Endothelial cell of umbilical vein (primary cell): Measurements from ENCODE around the gene PDZD4. TPM values are rescaled to one million over a fixed set of nuclear protein-coding genes. Genes with fewer than 3 reads are reported as not detected.

Experiments
- BruUV-seq: library from RNA; stranded (reverse); fragments of 400-500 nt; replicated peaks from 2 replicates; lab custom pipeline; 2021; lab: Mats Ljungman, UMichigan
- CTCF ChIA-PET: fragments of 300-600, 350-600 bp; sonication (Branson Sonifier 250); formaldehyde crosslinking; loops from one replicate; lab custom pipeline; 2021; ENCODE audit warnings: antibody characterized with exemption, inconsistent platforms; lab: Charles Lee
- POLR2A ChIA-PET: fragments of 300-600, 350-600 bp; sonication (Branson Sonifier 250); formaldehyde crosslinking; loops from one replicate; lab custom pipeline; 2021; ENCODE audit warnings: antibody characterized with exemption, inconsistent platforms; lab: Charles Lee
- DNase-seq: peaks from one replicate; pipeline ENCODE4 v3.0.0-alpha.2; 2011; ENCODE audit warnings: low read depth, low spot score
- FAIRE-seq: peaks from 2 replicates; lab custom pipeline; 2011; peaks lifted over from hg19 to GRCh38; lab: Jason Lieb, UNC
- H2AFZ ChIP-seq: 2 replicates; pipeline ENCODE4 v1.6.0; 2012; ENCODE audit warnings: low read depth, low read length, control low read depth, inconsistent platforms
- H3K27ac ChIP-seq: 2 replicates; pipeline ENCODE4 v1.5.1; 2011; ENCODE audit warnings: low read depth, mild to moderate bottlenecking, control low read depth, low read length, moderate library complexity; ENCODE audit not compliant: insufficient read depth
- H3K27me3 ChIP-seq, 2 experiments: 2 replicates each; pipeline versions ENCODE4 v1.6.0 to v1.6.1; 2011; ENCODE audit warnings: low read length in 2 of 2, mixed read lengths in 1 of 2; ENCODE audit not compliant: control insufficient read depth in 2 of 2, insufficient read depth in 2 of 2
- H3K36me3 ChIP-seq, 2 experiments: 2 replicates in 1 of 2; 3 replicates in 1 of 2; pipeline ENCODE4 v1.5.1; 2011; ENCODE audit warnings: low read length in 2 of 2, mild to moderate bottlenecking in 1 of 2, moderate library complexity in 1 of 2; ENCODE audit not compliant: control insufficient read depth in 2 of 2, insufficient read depth in 2 of 2; ENCODE audit errors: extremely low read depth in 1 of 2
- H3K4me1 ChIP-seq: 3 replicates; pipeline ENCODE4 v1.5.1; 2011; ENCODE audit warnings: mild to moderate bottlenecking, low read length; ENCODE audit not compliant: control insufficient read depth, insufficient read depth; ENCODE audit errors: extremely low read depth
- H3K4me2 ChIP-seq: 2 replicates; pipeline ENCODE4 v1.6.1; 2011; ENCODE audit warnings: low read length, control low read depth, mixed read lengths; ENCODE audit not compliant: insufficient read depth
- H3K4me3 ChIP-seq, 3 experiments: fragments of 200-600 bp in 1 of 3; sonication (generic), shearing (Covaris generic) in 1 of 3; replicated peaks in 1 of 3; 2 replicates each; pipeline ENCODE4 v1.5.1; 2011 to 2016; ENCODE audit warnings: control low read depth in 3 of 3, low read length in 3 of 3, mild to moderate bottlenecking in 2 of 3, inconsistent platforms in 1 of 3, low read depth in 1 of 3, moderate library complexity in 1 of 3; ENCODE audit not compliant: insufficient read depth in 1 of 3
- H3K79me2 ChIP-seq: 2 replicates; pipeline ENCODE4 v1.6.0; 2012; ENCODE audit warnings: low read length, inconsistent platforms; ENCODE audit not compliant: control insufficient read depth, insufficient read depth
- H3K9ac ChIP-seq: replicated peaks from 2 replicates; pipeline ENCODE3; 2011; ENCODE audit warnings: low read length, control low read depth; ENCODE audit not compliant: insufficient read depth; ENCODE audit errors: extremely low read depth
- H3K9me1 ChIP-seq: replicated peaks from 3 replicates; pipeline ENCODE4 v1.6.0; 2011; ENCODE audit warnings: mild to moderate bottlenecking, low read length; ENCODE audit not compliant: control insufficient read depth, insufficient read depth; ENCODE audit errors: extremely low read depth
- H3K9me3 ChIP-seq: replicated peaks from 2 replicates; pipeline ENCODE4 v1.5.1; 2012; ENCODE audit warnings: low read length, inconsistent platforms; ENCODE audit not compliant: control insufficient read depth, insufficient read depth
- H4K20me1 ChIP-seq: replicated peaks from 2 replicates; pipeline ENCODE3; 2011; ENCODE audit warnings: mild to moderate bottlenecking, low read length; ENCODE audit not compliant: control insufficient read depth, insufficient read depth; ENCODE audit errors: extremely low read depth
- EZH2 ChIP-seq: IDR thresholded peaks from 2 replicates; pipeline ENCODE4 v1.6.1; 2012; ENCODE audit warnings: borderline replicate concordance, low read depth, mild to moderate bottlenecking, moderate library complexity, low read length, inconsistent platforms; ENCODE audit not compliant: severe bottlenecking
- FOS ChIP-seq: IDR thresholded peaks from 2 replicates; pipeline ENCODE4 v1.6.1; 2011; ENCODE audit warnings: mild to moderate bottlenecking, low read length, moderate library complexity, borderline replicate concordance; ENCODE audit not compliant: insufficient read depth
- GATA2 ChIP-seq: IDR thresholded peaks from 2 replicates; pipeline ENCODE4 v1.7.0; 2011; ENCODE audit warnings: low read depth, mild to moderate bottlenecking, moderate library complexity, mixed read lengths, low read length; ENCODE audit not compliant: insufficient read length, insufficient read depth
- JUN ChIP-seq: IDR thresholded peaks from 2 replicates; pipeline ENCODE4 v1.6.1; 2011; ENCODE audit warnings: borderline replicate concordance, low read depth; ENCODE audit not compliant: insufficient read length, insufficient read depth
- MYC ChIP-seq: IDR thresholded peaks from one replicate; pipeline ENCODE4 v1.6.1; 2011; ENCODE audit warnings: mild to moderate bottlenecking, low read depth, low read length
- POLR2AphosphoS5 ChIP-seq: IDR thresholded peaks from 2 replicates; pipeline ENCODE4 v1.6.1; 2012; ENCODE audit warnings: low read depth, mild to moderate bottlenecking, control low read depth, low read length, moderate library complexity; ENCODE audit not compliant: insufficient read depth
- dilution Hi-C: fragments of 300-500 bp; cut with MboI; formaldehyde crosslinking; loops from one replicate; pipeline ENCODE4 v1.15.0; 2019; ENCODE audit warnings: low sequenced_read_pairs; ENCODE audit not compliant: extremely low pct_ligation_motif_present
- intact Hi-C: fragments of 100-400 bp; cut with micrococcal nuclease; formaldehyde crosslinking; loops from one replicate; pipeline ENCODE4 v1.10.0; 2022
- polyA plus RNA-seq, 4 experiments: library from polyadenylated mRNA; depleted of rRNA in 3 of 4; stranded (reverse) in 3 of 4; unstranded in 1 of 4; fragments of >200 nt; gene quantifications; 2 replicates each; pipeline versions ENCODE4 v1.2.1 to v1.2.3, GENCODE V29; 2011 to 2012; ENCODE audit warnings: missing spikeins in 1 of 4
- total RNA-seq: library from RNA; stranded (reverse); gene quantifications from 2 replicates; pipeline ENCODE4 v1.2.3, GENCODE V29; 2021

Gene PDZD4
- total and polyA plus RNA-seq, 2 donors (not counting 3 experiments of a cell fraction or from before 2014, with no cell fraction given): 0.07 to 0.09 TPM

GRCh38 chrX:153792368-153792767 lies 38.0 kb downstream of the PDZD4 start:
- no peak overlapping the region for H3K9ac ChIP-seq
- intact Hi-C loops (loop anchor here (10.0 kb wide), 1 partner anchor 82 kb away; no protein-coding TSS in a partner anchor), dilution Hi-C loops (no loop called here)
- ChIA-PET POLR2A (no interaction called here), CTCF (no interaction called here)
- no peak overlapping the region for H3K27ac ChIP-seq
- H3K36me3 ChIP-seq: peaks cover 0 to 13% of the 10 kb centered on the region in 2 experiments
- TF ChIP-seq MYC: no peak
- no peak for TF ChIP-seq POLR2AphosphoS5
- no peak for TF ChIP-seq JUN
- no peak for TF ChIP-seq EZH2
- FAIRE-seq: no peak
- no TSS peak for BruUV-seq
- no peaks in the 10 kb centered on the region for H3K9me1 ChIP-seq
- H3K4me3 ChIP-seq: no peak overlapping the region
- no peak for DNase-seq
- H3K79me2 ChIP-seq: peaks cover 57% of the 10 kb centered on the region
- peaks cover 15% of the 10 kb centered on the region for H3K4me1 ChIP-seq
- no peaks in the 10 kb centered on the region for H3K9me3 ChIP-seq
- H2AFZ ChIP-seq: no peak overlapping the region
- no peak overlapping the region for H3K4me2 ChIP-seq
- H3K27me3 ChIP-seq: no peaks in the 10 kb centered on the region
- no peaks in the 10 kb centered on the region for H4K20me1 ChIP-seq

GRCh38 chrX:153791104-153791852 lies 39.1 kb downstream of the PDZD4 start:
- no peak for DNase-seq

More at GRCh38 chrX:153791104-153791852, 39.1 kb downstream of the PDZD4 start:
- no peaks in the 10 kb centered on the region for H3K9me3 ChIP-seq
- H3K27ac ChIP-seq: no peak overlapping the region
- H3K27me3 ChIP-seq: no peaks in the 10 kb centered on the region
- H3K36me3 ChIP-seq: peaks cover 0 to 13% of the 10 kb centered on the region in 2 experiments
- FAIRE-seq: no peak
- no peaks in the 10 kb centered on the region for H4K20me1 ChIP-seq
- H3K4me3 ChIP-seq: no peak overlapping the region
- TF ChIP-seq FOS (no peak), EZH2 (no peak), GATA2 (no peak)
- CTCF ChIA-PET: no interaction called here
- H3K4me2 ChIP-seq: no peak overlapping the region
- POLR2A ChIA-PET: no interaction called here
- dilution Hi-C loops: no loop called here
- no peak overlapping the region for H3K9ac ChIP-seq
- H3K9me1 ChIP-seq: no peaks in the 10 kb centered on the region
- no TSS peak for BruUV-seq
- intact Hi-C loops: loop anchor here (10.0 kb wide), 1 partner anchor 84 kb away; no protein-coding TSS in a partner anchor
- H3K4me1 ChIP-seq: peaks cover 15% of the 10 kb centered on the region
- H2AFZ ChIP-seq: no peak overlapping the region
- H3K79me2 ChIP-seq: peaks cover 49% of the 10 kb centered on the region
